HUDEP-2 (cell line): ENCODE data around the gene CNTNAP1.

ENCODE experiments used
- DNase-seq, 76 experiments: peaks; one replicate each; lab custom pipeline; 2025; ENCODE audit not compliant: unreplicated experiment in 76 of 76; lab: John Stamatoyannopoulos, UW

The CNTNAP1 gene

GRCh38 chr17:42682722-42683403 is 532 bp downstream of the CNTNAP1 start:
- DNase-seq: peak in 18 of 76 experiments; percentile 17 to 39 (median 24)

DNA sequence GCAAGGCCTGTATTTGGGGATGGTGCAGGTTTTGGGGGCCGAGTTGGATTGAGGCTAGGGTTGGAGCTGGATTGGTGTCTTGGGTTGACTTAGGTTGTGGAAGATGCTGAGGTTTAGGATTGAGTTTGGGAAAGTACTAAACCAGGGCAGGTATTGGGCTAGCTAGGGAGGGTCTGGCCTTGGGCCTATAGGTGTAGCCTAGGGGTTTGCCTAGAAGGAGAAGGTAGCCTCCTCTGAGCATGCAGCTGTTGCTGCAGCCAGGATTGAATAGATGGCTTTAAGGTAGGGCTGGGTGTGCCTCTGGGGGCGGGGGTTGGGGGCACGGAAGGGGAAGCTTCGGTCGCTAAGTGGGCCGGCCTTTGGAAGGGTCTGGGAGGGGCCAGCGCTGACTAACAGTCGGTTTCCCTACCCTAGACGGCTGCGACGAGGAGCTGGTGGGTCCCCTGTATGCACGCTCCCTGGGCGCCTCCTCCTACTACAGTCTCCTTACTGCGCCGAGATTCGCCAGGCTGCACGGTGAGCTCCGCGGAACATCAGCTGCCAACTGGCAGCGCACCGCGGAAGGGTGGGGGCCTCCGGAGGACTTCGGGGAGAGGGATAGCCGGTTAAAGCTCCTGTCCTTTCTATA is 1.2 kb downstream of the CNTNAP1 start:
- no peak for DNase-seq

- DNase-seq: no peak
These were observed 2.7 kb downstream of the CNTNAP1 start for GRCh38 chr17:42684929-42685556.

DNA sequence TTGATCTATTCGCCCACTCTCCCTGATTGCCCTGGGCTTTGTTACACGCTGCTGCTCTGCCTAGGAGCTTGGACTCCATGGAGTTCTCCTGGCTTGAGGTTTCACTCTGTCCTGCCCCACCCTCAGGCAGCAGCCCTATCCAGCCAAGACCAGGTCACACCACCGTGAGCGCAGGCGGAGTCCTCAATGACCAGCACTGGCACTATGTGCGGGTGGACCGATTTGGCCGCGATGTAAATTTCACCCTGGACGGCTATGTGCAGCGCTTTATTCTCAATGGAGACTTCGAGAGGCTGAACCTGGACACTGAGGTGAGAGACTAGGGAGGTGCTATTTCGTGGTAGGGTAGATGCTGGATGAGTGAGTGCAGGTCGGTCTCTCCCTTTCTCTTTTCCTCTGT is 3.5 kb downstream of the CNTNAP1 start:
- no peak for DNase-seq

GRCh38 chr17:42686520-42687128 is 4.3 kb downstream of the CNTNAP1 start:
- no peak for DNase-seq

GRCh38 chr17:42687707-42688320 is 5.5 kb downstream of the CNTNAP1 start:
- DNase-seq: no peak

GRCh38 chr17:42690596-42690995 is 8.3 kb downstream of the CNTNAP1 start:
- no peak for DNase-seq

- DNase-seq: no peak
These were observed 8.8 kb downstream of the CNTNAP1 start for GRCh38 chr17:42691021-42691545.

- DNase-seq: no peak
These were observed 10.2 kb downstream of the CNTNAP1 start for GRCh38 chr17:42692489-42692888.

- DNase-seq: no peak
These were observed 12.2 kb downstream of the CNTNAP1 start for GRCh38 chr17:42694524-42694923.

GRCh38 chr17:42695500-42695899 is 13.2 kb downstream of the CNTNAP1 start:
- DNase-seq: no peak

DNA sequence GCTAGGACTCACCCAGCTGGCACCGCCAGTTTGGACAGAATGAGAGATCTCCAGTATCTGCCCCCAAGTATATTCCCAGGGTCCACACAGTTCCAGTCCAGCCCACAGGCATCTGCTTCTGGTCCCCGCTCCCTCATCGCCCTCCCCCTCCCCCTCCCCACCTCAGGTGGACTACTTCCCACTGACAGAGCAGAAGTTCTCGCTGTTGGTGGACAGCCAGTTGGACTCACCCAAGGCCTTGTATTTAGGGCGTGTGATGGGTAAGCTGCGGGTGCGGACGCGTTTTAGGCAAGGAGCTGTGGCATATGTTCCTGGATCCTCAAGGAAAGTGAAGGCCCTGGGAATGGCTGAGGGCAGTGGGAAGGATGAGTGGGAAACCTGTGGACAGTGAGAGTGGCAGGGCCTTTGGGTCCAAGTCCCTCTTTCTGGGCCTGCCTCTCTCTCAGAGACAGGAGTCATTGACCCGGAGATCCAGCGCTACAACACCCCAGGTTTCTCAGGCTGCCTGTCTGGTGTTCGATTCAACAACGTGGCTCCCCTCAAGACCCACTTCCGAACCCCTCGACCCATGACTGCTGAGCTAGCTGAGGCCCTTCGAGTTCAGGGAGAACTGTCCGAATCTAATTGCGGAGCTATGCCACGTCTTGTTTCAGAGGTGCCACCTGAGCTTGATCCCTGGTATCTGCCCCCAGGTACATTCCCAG is 14.9 kb downstream of the CNTNAP1 start:
- DNase-seq: no peak

GRCh38 chr17:42698736-42699414 is 16.5 kb downstream of the CNTNAP1 start:
- DNase-seq: peak in 72 of 76 experiments; percentile 49 to 95 (median 79)

- no peak for DNase-seq
These were observed 17.0 kb downstream of the CNTNAP1 start for GRCh38 chr17:42699415-42699740.

GRCh38 chr17:42700586-42701289 is 18.4 kb downstream of the CNTNAP1 start:
- no peak for DNase-seq

DNA sequence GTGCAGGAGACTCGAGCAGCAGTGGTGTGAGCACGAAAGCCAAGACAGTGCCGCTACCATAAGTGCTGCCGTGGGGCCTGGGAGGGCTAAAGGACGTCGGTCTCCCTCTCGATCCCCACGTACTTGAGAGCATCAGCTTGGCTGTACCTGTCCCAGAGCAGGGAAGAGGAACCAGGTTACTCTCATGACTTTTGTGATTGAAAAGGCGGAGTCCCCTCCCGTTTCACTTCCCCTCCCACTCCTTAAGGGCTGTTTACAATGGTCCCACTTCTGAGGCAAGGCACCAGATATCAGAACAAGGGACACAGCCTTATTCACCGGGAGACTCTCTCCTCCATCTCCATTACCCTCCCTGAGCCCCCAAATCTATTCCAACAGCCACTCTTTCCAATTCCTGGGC is 20.1 kb downstream of the CNTNAP1 start:
- DNase-seq: no peak

DNA sequence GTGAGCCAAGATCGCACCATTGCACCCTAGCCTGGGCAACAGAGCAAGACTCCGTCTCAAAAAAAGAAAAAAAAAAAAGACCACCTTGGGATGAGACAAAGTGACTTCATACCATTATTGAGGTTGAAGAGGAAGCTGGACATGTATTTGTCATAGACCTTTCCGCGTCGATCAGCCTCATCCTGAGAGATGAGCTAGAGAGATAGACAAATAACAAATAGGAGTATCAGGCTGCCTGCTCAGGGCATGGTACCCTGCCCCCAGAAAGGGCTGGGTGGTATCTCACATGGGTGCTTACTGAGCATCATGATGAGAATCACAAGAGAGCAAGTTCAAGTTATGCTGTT is 22.1 kb downstream of the CNTNAP1 start:
- DNase-seq: no peak

GRCh38 chr17:42704837-42705494 is 22.6 kb downstream of the CNTNAP1 start:
- DNase-seq: no peak

DNA sequence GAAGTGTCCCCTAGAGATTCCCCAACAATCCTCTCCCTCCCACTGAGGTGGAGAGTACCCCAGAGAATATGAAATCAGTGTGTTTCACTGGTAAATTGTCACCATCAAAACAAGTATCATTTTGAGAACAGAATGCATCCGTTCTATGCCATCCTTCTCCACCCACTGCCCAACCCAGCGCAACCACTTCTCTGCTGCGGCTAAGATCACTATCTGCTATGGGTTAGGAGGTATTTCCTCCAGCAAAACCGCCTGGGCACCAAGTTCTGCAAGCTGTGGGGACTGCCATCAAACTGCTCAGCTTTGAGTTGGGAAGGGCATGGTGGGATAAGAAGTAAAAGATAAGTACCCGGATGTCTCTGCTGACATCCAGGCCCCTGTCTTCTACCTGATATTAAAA is 24.4 kb downstream of the CNTNAP1 start:
- DNase-seq: peak in 57 of 76 experiments; percentile 16 to 72 (median 42)
